ENCODE measurements around the gene SPINK4. TPM values are rescaled to one million over a fixed set of nuclear protein-coding genes. Genes with fewer than 3 reads are reported as not detected.

The SPINK4 gene
- total RNA-seq, 2 experiments from 2014 or later = not detected

GRCh38 chr9:33257276-33257675, 17.3 kb downstream of the SPINK4 start:
- H3K4me3 Mint-ChIP-seq = no peak overlapping the region
- POLR2A ChIA-PET = interaction anchor here (1.6 kb wide), 1 partner anchor 24 kb away, joined by 3 read pairs; no protein-coding TSS in a partner anchor

GRCh38 chr9:33260372-33260771, 20.4 kb downstream of the SPINK4 start:
- Mint-ChIP-seq H3K4me3 (no peak overlapping the region), H3K27me3 (no peaks in the 10 kb centered on the region), H3K36me3 (ENCODE audit: low read depth) (peaks cover 88% of the 10 kb centered on the region), H3K9me3 (no peaks in the 10 kb centered on the region), H3K4me1 (ENCODE audit: low read depth) (peaks cover 43% of the 10 kb centered on the region), H3K27ac (no peak overlapping the region)
- intact Hi-C loops (cut with DNase I, micrococcal nuclease) = loop anchor here in 1 of 2 experiments (10.0 kb wide), 1 partner anchor 876 kb away; the partner anchor contains the start of gene ACO1
- Histone ChIP-seq H3K4me1 (ENCODE audit: insufficient read depth, low read length) (peaks cover 18% of the 10 kb centered on the region), H3K9me3 (ENCODE audit: control insufficient read depth in 1 of 2, insufficient read depth in 1 of 2, low read length in 2 of 2) (no peaks in the 10 kb centered on the region), H3K4me3 (ENCODE audit: low read length) (no peak overlapping the region), H3K27me3 (ENCODE audit: control insufficient read depth in 1 of 2, insufficient read depth in 2 of 2, low read length in 2 of 2) (no peaks in the 10 kb centered on the region), H3K27ac (ENCODE audit: low read depth in 1 of 2, low read length in 2 of 2) (no peak overlapping the region), H3K36me3 (ENCODE audit: insufficient read depth, low read length) (peaks cover 64% of the 10 kb centered on the region)
- ATAC-seq (ENCODE audit: poor library complexity) (no peak), DNase-seq (no peak)
- POLR2A ChIA-PET = no interaction called here
- TF ChIP-seq CTCF (IDR thresholded peaks at IDR 0.05) = no peak
- CTCF ChIA-PET = no interaction called here

More at GRCh38 chr9:33257276-33257675, 17.3 kb downstream of the SPINK4 start:
- H3K4me3 ChIP-seq (ENCODE audit: low read length) = no peak overlapping the region
- CTCF ChIA-PET = no interaction called here
- H3K4me1 Mint-ChIP-seq (ENCODE audit: low read depth) = peaks cover 21% of the 10 kb centered on the region
- DNase-seq (no peak), ATAC-seq (ENCODE audit: poor library complexity) (no peak)
- no peaks in the 10 kb centered on the region for H3K9me3 Mint-ChIP-seq
- H3K27me3 Mint-ChIP-seq = no peaks in the 10 kb centered on the region
- peaks cover 94% of the 10 kb centered on the region for H3K36me3 ChIP-seq (ENCODE audit: insufficient read depth, low read length)
- H3K27ac ChIP-seq (ENCODE audit: low read depth in 1 of 2, low read length in 2 of 2) = no peak overlapping the region
- H3K27ac Mint-ChIP-seq = no peak overlapping the region
- peaks cover 95% of the 10 kb centered on the region for H3K36me3 Mint-ChIP-seq (ENCODE audit: low read depth)
- no peak for TF ChIP-seq CTCF (IDR thresholded peaks at IDR 0.05)
- intact Hi-C loops (cut with DNase I, micrococcal nuclease) = no loop called here
- H3K27me3 ChIP-seq (ENCODE audit: control insufficient read depth in 1 of 2, insufficient read depth in 2 of 2, low read length in 2 of 2) = no peaks in the 10 kb centered on the region
- H3K4me1 ChIP-seq (ENCODE audit: insufficient read depth, low read length) = no peaks in the 10 kb centered on the region
- no peaks in the 10 kb centered on the region for H3K9me3 ChIP-seq (ENCODE audit: control insufficient read depth in 1 of 2, insufficient read depth in 1 of 2, low read length in 2 of 2)

GRCh38 chr9:33263131-33264002, 23.4 kb downstream of the SPINK4 start:
- H3K9me3 Mint-ChIP-seq = no peaks in the 10 kb centered on the region
- H3K27ac Mint-ChIP-seq = peak overlapping the region; percentile 91
- peaks cover 69% of the 10 kb centered on the region for H3K4me1 Mint-ChIP-seq (ENCODE audit: low read depth)
- Histone ChIP-seq H3K4me1 (ENCODE audit: insufficient read depth, low read length) (peaks cover 31% of the 10 kb centered on the region), H3K27me3 (ENCODE audit: control insufficient read depth in 1 of 2, insufficient read depth in 2 of 2, low read length in 2 of 2) (no peaks in the 10 kb centered on the region), H3K9me3 (ENCODE audit: control insufficient read depth in 1 of 2, insufficient read depth in 1 of 2, low read length in 2 of 2) (no peaks in the 10 kb centered on the region), H3K27ac (ENCODE audit: low read depth in 1 of 2, low read length in 2 of 2) (no peak overlapping the region), H3K4me3 (ENCODE audit: low read length) (peak overlapping the region; percentile 94), H3K36me3 (ENCODE audit: insufficient read depth, low read length) (peaks cover 58% of the 10 kb centered on the region)
- ATAC-seq (ENCODE audit: poor library complexity) (no peak), DNase-seq (peak in 4 of 14 experiments; percentile 6 to 57 (median 23))
- H3K36me3 Mint-ChIP-seq (ENCODE audit: low read depth) = peaks cover 81% of the 10 kb centered on the region
- CTCF ChIA-PET = interaction anchor here (1.2 to 1.3 kb wide), 2 partner anchors 27 to 84 kb away, joined by 4 read pairs; partner anchors contain the start of gene NFX1
- intact Hi-C loops (cut with DNase I, micrococcal nuclease) = loop anchor here (1.0 to 10.0 kb wide), 6 partner anchors 27 to 879 kb away; partner anchors contain the start of genes B4GALT1 (in 2 of the 2), NFX1 (in 2 of the 2), SMU1 (in 2 of the 2) and ACO1 (in 1 of the 2)
- peak overlapping the region; percentile 93 for H3K4me3 Mint-ChIP-seq
- no peak for TF ChIP-seq CTCF (IDR thresholded peaks at IDR 0.05)
- H3K27me3 Mint-ChIP-seq = no peaks in the 10 kb centered on the region
- POLR2A ChIA-PET = interaction anchor here (0.8 to 3.5 kb wide), 4 partner anchors 27 to 238 kb away, joined by 3 to 71 read pairs (median 8); partner anchors contain the start of genes B4GALT1, DNAJA1 and NFX1

Measured in CD4-positive, alpha-beta T cell (primary cell).